ENCODE measurements around the gene CLEC4E. TPM values are rescaled to one million over a fixed set of nuclear protein-coding genes. Genes with fewer than 3 reads are reported as not detected.

Gene CLEC4E
- 0.15 to 0.24 TPM (median 0.17 TPM) in 4 of 5 replicates, not detected in the other for total RNA-seq (2022; extraction: Qiagen RNA extraction)

GRCh38 chr12:8540831-8541230, at the start of gene CLEC4E:
TSS of gene CLEC4E (minus strand) at chr12:8540905. CDS start at chr12:8540797, 108 bp downstream.

GRCh38 chr12:8513256-8513655, 27.4 kb downstream of the CLEC4E start, which contains the start of gene CLEC4D:
TSS of gene CLEC4D (plus strand) at chr12:8513503. CDS start at chr12:8513733, 230 bp downstream.

Other genes with a start within 250 kb of the CLEC4E start
- not detected in 5 replicates for gene CLEC6A, start 84.9 kb downstream of the CLEC4E start, total RNA-seq (2022; extraction: Qiagen RNA extraction)
- not detected in 5 replicates for gene CLEC4D, start 27.4 kb downstream of the CLEC4E start, total RNA-seq (2022; extraction: Qiagen RNA extraction)
- 0.07 to 0.48 TPM (median 0.14 TPM) in 5 replicates for gene AICDA, start 72.0 kb upstream of the CLEC4E start, total RNA-seq (2022; extraction: Qiagen RNA extraction)
- 0.07 to 0.79 TPM (median 0.34 TPM) in 4 of 5 replicates, not detected in the other for gene MFAP5, start 121.9 kb upstream of the CLEC4E start, total RNA-seq (2022; extraction: Qiagen RNA extraction)
- gene RIMKLB, start 157.1 kb upstream of the CLEC4E start, total RNA-seq (2022; extraction: Qiagen RNA extraction): 18.5 to 22.9 TPM (median 19.6 TPM) in 5 replicates

Measured in A549 treated with Mapracorat at 1 μM for 4 hours (cell line).